GM23338 (cell line): ENCODE measurements around the gene EPSTI1. TPM values are rescaled to one million over a fixed set of nuclear protein-coding genes. Genes with fewer than 3 reads are reported as not detected.

Experiments
- ATAC-seq: fragments of 200-7000 bp; cut with Tn5 transposase; 3 replicates; pipeline ENCODE4 v1.9.1; 2020
- DNase-seq: peaks from one replicate; pipeline ENCODE4 v3.0.0-alpha.2; 2015; ENCODE audit warnings: low spot score
- H2AFZ ChIP-seq: fragments of 200-600 bp; sonication (generic); 2 replicates; pipeline ENCODE4 v1.8.0; 2016; ENCODE audit warnings: antibody characterized with exemption, mild to moderate bottlenecking, moderate library complexity
- H3F3A ChIP-seq: fragments of 200-600 bp; sonication (generic); replicated peaks from 2 replicates; pipeline ENCODE4 v1.8.0; 2017; ENCODE audit warnings: antibody characterized with exemption, mixed run types, low read depth
- H3K27ac ChIP-seq: fragments of 200-600 bp; sonication (generic); 2 replicates; pipeline ENCODE4 v1.6.1; 2016; ENCODE audit warnings: low read depth
- H3K27me3 ChIP-seq: fragments of 200-600 bp; sonication (generic); 2 replicates; pipeline ENCODE4 v1.8.0; 2016; ENCODE audit warnings: mild to moderate bottlenecking, mixed run types, moderate library complexity; ENCODE audit not compliant: insufficient read depth
- H3K36me3 ChIP-seq: fragments of 200-600 bp; sonication (generic); 2 replicates; pipeline ENCODE4 v1.8.0; 2016; ENCODE audit warnings: mild to moderate bottlenecking; ENCODE audit not compliant: insufficient read depth
- H3K4me1 ChIP-seq: fragments of 200-600 bp; sonication (generic); 2 replicates; pipeline ENCODE4 v1.8.0; 2016; ENCODE audit warnings: mild to moderate bottlenecking, moderate library complexity; ENCODE audit not compliant: insufficient read depth
- H3K4me2 ChIP-seq: fragments of 200-600 bp; sonication (generic); 2 replicates; pipeline ENCODE4 v1.7.1; 2017; ENCODE audit warnings: mixed run types
- H3K4me3 ChIP-seq: fragments of 200-600 bp; sonication (generic); 2 replicates; pipeline ENCODE4 v1.6.1; 2016; ENCODE audit warnings: mixed run types
- H3K79me2 ChIP-seq: fragments of 200-600 bp; sonication (generic); replicated peaks from 2 replicates; pipeline ENCODE4 v1.8.0; 2017; ENCODE audit warnings: mild to moderate bottlenecking; ENCODE audit not compliant: insufficient read depth
- H3K9me2 ChIP-seq: fragments of 200-600 bp; sonication (generic); 2 replicates; pipeline ENCODE4 v1.8.0; 2017; ENCODE audit not compliant: insufficient read depth
- H4K20me1 ChIP-seq: fragments of 200-600 bp; sonication (generic); replicated peaks from 2 replicates; pipeline ENCODE4 v1.8.0; 2017; ENCODE audit warnings: mild to moderate bottlenecking; ENCODE audit not compliant: insufficient read depth
- H3K27ac Mint-ChIP-seq: 2 replicates; pipeline ENCODE4 v1.8.0; 2020; ENCODE audit warnings: inconsistent platforms, mild to moderate bottlenecking, moderate library complexity, mixed read lengths
- H3K27me3 Mint-ChIP-seq: 3 replicates; pipeline ENCODE4 v1.8.0; 2022; ENCODE audit warnings: low read depth, mild to moderate bottlenecking, moderate library complexity, mixed read lengths, inconsistent platforms; ENCODE audit not compliant: insufficient read depth, poor library complexity
- H3K36me3 Mint-ChIP-seq: 3 replicates; pipeline ENCODE4 v1.8.0; 2021; ENCODE audit warnings: low read depth, mild to moderate bottlenecking, inconsistent platforms, moderate library complexity, mixed read lengths
- H3K4me1 Mint-ChIP-seq: 3 replicates; pipeline ENCODE4 v1.8.0; 2020; ENCODE audit warnings: mild to moderate bottlenecking, inconsistent platforms, mixed read lengths
- H3K4me3 Mint-ChIP-seq: 3 replicates; pipeline ENCODE4 v1.8.0; 2021; ENCODE audit warnings: moderate library complexity, mild to moderate bottlenecking, inconsistent platforms, mixed read lengths
- H3K9me3 Mint-ChIP-seq: 3 replicates; pipeline ENCODE4 v1.8.0; 2020; ENCODE audit warnings: moderate library complexity, mild to moderate bottlenecking, inconsistent platforms, mixed read lengths
- CREB1 ChIP-seq: fragments of 250-450 bp; sonication (Bioruptor Pico); IDR thresholded peaks from 2 replicates; pipeline ENCODE4 v1.5.0; 2020; ENCODE audit warnings: low read depth, mild to moderate bottlenecking, moderate library complexity
- CTCF ChIP-seq, 2 experiments: fragments of 200-600 bp in 1 of 2; sonication (generic) in 1 of 2; conservative IDR thresholded peaks; 2 replicates each; pipeline versions ENCODE4 v1.5.1 to v1.6.1; 2016 to 2017; ENCODE audit warnings: antibody characterized with exemption in 2 of 2, low read depth in 2 of 2, mild to moderate bottlenecking in 2 of 2, moderate library complexity in 1 of 2
- ETS1 ChIP-seq: IDR thresholded peaks from 2 replicates; pipeline ENCODE4 v1.6.1; 2016; ENCODE audit warnings: antibody characterized with exemption
- EZH2 ChIP-seq: fragments of 200-600 bp; sonication (generic); IDR thresholded peaks from one replicate; pipeline ENCODE4 v1.8.0; 2017; ENCODE audit warnings: antibody characterized with exemption, mild to moderate bottlenecking, low read depth; ENCODE audit not compliant: unreplicated experiment
- EZH2phosphoT487 ChIP-seq: fragments of 200-600 bp; sonication (generic); IDR thresholded peaks from one replicate; pipeline ENCODE4 v1.8.1; 2018; ENCODE audit warnings: antibody characterized with exemption; ENCODE audit not compliant: unreplicated experiment
- JUNB ChIP-seq: IDR thresholded peaks from one replicate; pipeline ENCODE4 v1.6.1; 2016; ENCODE audit warnings: antibody characterized with exemption; ENCODE audit not compliant: unreplicated experiment
- NANOG ChIP-seq: IDR thresholded peaks from 2 replicates; pipeline ENCODE4 v1.6.1; 2016; ENCODE audit warnings: antibody characterized with exemption, borderline replicate concordance
- POLR2AphosphoS5 ChIP-seq: IDR thresholded peaks from 2 replicates; pipeline ENCODE4 v1.6.1; 2016; ENCODE audit warnings: antibody characterized with exemption, low read depth
- REST ChIP-seq: IDR thresholded peaks from one replicate; pipeline ENCODE4 v1.6.1; 2018; ENCODE audit warnings: antibody characterized with exemption; ENCODE audit not compliant: unreplicated experiment
- STAT1 ChIP-seq: IDR thresholded peaks from one replicate; pipeline ENCODE4 v1.6.1; 2016; ENCODE audit warnings: antibody characterized with exemption; ENCODE audit not compliant: unreplicated experiment
- ZNF114 ChIP-seq: fragments of 250-450 bp; sonication (Bioruptor Pico); IDR thresholded peaks from 2 replicates; pipeline ENCODE4 v1.5.0; 2020; ENCODE audit warnings: mild to moderate bottlenecking, moderate library complexity
- ZNF331 ChIP-seq: fragments of 250-450 bp; sonication (Bioruptor Pico); IDR thresholded peaks from 2 replicates; pipeline ENCODE4 v1.5.0; 2020; ENCODE audit warnings: low read depth, mild to moderate bottlenecking, moderate library complexity
- ZNF462 ChIP-seq: fragments of 250-450 bp; sonication (Bioruptor Pico); IDR thresholded peaks from 2 replicates; pipeline ENCODE4 v1.5.0; 2020; ENCODE audit warnings: mild to moderate bottlenecking, moderate library complexity
- polyA plus RNA-seq: library from polyadenylated mRNA; unstranded; fragments of >200 nt; fragmentation: Nextera tagmentation; extraction: Ambion mirVana; gene quantifications from 2 replicates; pipeline ENCODE4 v1.2.1, GENCODE V29; 2016
- total RNA-seq: library from RNA; depleted of rRNA; stranded (reverse); fragments of >200 nt; shearing (Covaris generic); gene quantifications from 2 replicates; pipeline ENCODE4 v1.2.3, GENCODE V29; 2014

EPSTI1 gene
- total and polyA plus RNA-seq, 2 experiments from 2014 or later: 0.10 to 0.68 TPM

GRCh38 chr13:42950181-42950580 lies 41.9 kb downstream of the EPSTI1 start:
- Mint-ChIP-seq H3K9me3 (no peaks in the 10 kb centered on the region; the same call in 2 of the 3 replicates), H3K36me3 (no peaks in the 10 kb centered on the region), H3K27me3 (no peaks in the 10 kb centered on the region), H3K4me3 (no peak overlapping the region), H3K27ac (no peak overlapping the region), H3K4me1 (peaks cover 11% of the 10 kb centered on the region)
- ATAC-seq: no peak
- Histone ChIP-seq H3K27ac (no peak overlapping the region), H2AFZ (no peak overlapping the region), H3K4me1 (peaks cover 8% of the 10 kb centered on the region), H3F3A (no peaks in the 10 kb centered on the region), H3K36me3 (no peaks in the 10 kb centered on the region), H3K79me2 (no peaks in the 10 kb centered on the region), H3K4me2 (no peak overlapping the region), H3K9me2 (peaks cover 5% of the 10 kb centered on the region; the same call in 1 of the 2 replicates), H3K27me3 (no peaks in the 10 kb centered on the region), H4K20me1 (no peaks in the 10 kb centered on the region), H3K4me3 (no peak overlapping the region)
- TF ChIP-seq JUNB (no peak), CTCF (conservative IDR thresholded peaks at IDR 0.05; ENCODE audit: low read depth in 2 of 2) (no peak), EZH2phosphoT487 (no peak), STAT1 (no peak), ZNF114 (CRISPR knock-in tag) (no peak), ETS1 (no peak), ZNF462 (no peak), EZH2 (no peak), NANOG (no peak), REST (no peak), CREB1 (CRISPR knock-in tag) (no peak), ZNF331 (CRISPR knock-in tag) (no peak), POLR2AphosphoS5 (no peak)
- no peak for DNase-seq
